HG03457 (cell line): Measurements from ENCODE around the gene SEZ6L.

Experiments
- ATAC-seq: cut with Tn5 transposase; IDR thresholded peaks from one replicate; pipeline ENCODE4 v1.9.1; 2021; ENCODE audit warnings: moderate number of reproducible peaks; ENCODE audit not compliant: unreplicated experiment

The SEZ6L gene

GRCh38 chr22:26172389-26172990 is 3.2 kb downstream of the SEZ6L start:
- ATAC-seq, result no peak

GRCh38 chr22:26174280-26174679 is 5.0 kb downstream of the SEZ6L start:
- ATAC-seq, result no peak

GRCh38 chr22:26182723-26183122 is 13.5 kb downstream of the SEZ6L start:
- ATAC-seq, result no peak

- no peak for ATAC-seq
Observed at GRCh38 chr22:26185190-26185589, 15.9 kb downstream of the SEZ6L start.

GRCh38 chr22:26188341-26188740 is 19.1 kb downstream of the SEZ6L start:
- no peak for ATAC-seq

GRCh38 chr22:26194313-26194712 is 25.1 kb downstream of the SEZ6L start:
- ATAC-seq, result no peak

- ATAC-seq, result no peak
Observed at GRCh38 chr22:26194877-26195276, 25.6 kb downstream of the SEZ6L start.

GRCh38 chr22:26196657-26197056 is 27.4 kb downstream of the SEZ6L start:
- ATAC-seq, result no peak

- no peak for ATAC-seq
Observed at GRCh38 chr22:26197425-26197824, 28.2 kb downstream of the SEZ6L start.

GRCh38 chr22:26199665-26200064 is 30.4 kb downstream of the SEZ6L start:
- ATAC-seq, result no peak

- no peak for ATAC-seq
Observed at GRCh38 chr22:26202280-26202924, 33.1 kb downstream of the SEZ6L start.

- ATAC-seq, result no peak
Observed at GRCh38 chr22:26205494-26205893, 36.2 kb downstream of the SEZ6L start.

- no peak for ATAC-seq
Observed at GRCh38 chr22:26210334-26210733, 41.1 kb downstream of the SEZ6L start.

- no peak for ATAC-seq
Observed at GRCh38 chr22:26213826-26214225, 44.6 kb downstream of the SEZ6L start.

GRCh38 chr22:26214466-26214865 is 45.2 kb downstream of the SEZ6L start:
- ATAC-seq, result no peak

GRCh38 chr22:26215736-26216135 is 46.5 kb downstream of the SEZ6L start:
- no peak for ATAC-seq

GRCh38 chr22:26225207-26225606 is 55.9 kb downstream of the SEZ6L start:
- ATAC-seq, result no peak

GRCh38 chr22:26226538-26227297 is 57.5 kb downstream of the SEZ6L start:
- no peak for ATAC-seq

GRCh38 chr22:26229910-26230309 is 60.6 kb downstream of the SEZ6L start:
- ATAC-seq, result no peak

- no peak for ATAC-seq
Observed at GRCh38 chr22:26234296-26234695, 65.0 kb downstream of the SEZ6L start.

GRCh38 chr22:26235792-26236487 is 66.7 kb downstream of the SEZ6L start:
- ATAC-seq, result no peak

GRCh38 chr22:26236991-26237390 is 67.7 kb downstream of the SEZ6L start:
- no peak for ATAC-seq
